GM23338 (cell line): ENCODE results near the gene SLC29A4. TPM values are rescaled to one million over a fixed set of nuclear protein-coding genes. Genes with fewer than 3 reads are reported as not detected.

ENCODE experiments used
- ATAC-seq: fragments of 200-7000 bp; cut with Tn5 transposase; 3 replicates; pipeline ENCODE4 v1.9.1; 2020
- DNase-seq: peaks from one replicate; pipeline ENCODE4 v3.0.0-alpha.2; 2015; ENCODE audit warnings: low spot score
- H2AFZ ChIP-seq: fragments of 200-600 bp; sonication (generic); 2 replicates; pipeline ENCODE4 v1.8.0; 2016; ENCODE audit warnings: antibody characterized with exemption, mild to moderate bottlenecking, moderate library complexity
- H3F3A ChIP-seq: fragments of 200-600 bp; sonication (generic); replicated peaks from 2 replicates; pipeline ENCODE4 v1.8.0; 2017; ENCODE audit warnings: antibody characterized with exemption, mixed run types, low read depth
- H3K27ac ChIP-seq: fragments of 200-600 bp; sonication (generic); 2 replicates; pipeline ENCODE4 v1.6.1; 2016; ENCODE audit warnings: low read depth
- H3K27me3 ChIP-seq: fragments of 200-600 bp; sonication (generic); 2 replicates; pipeline ENCODE4 v1.8.0; 2016; ENCODE audit warnings: mild to moderate bottlenecking, mixed run types, moderate library complexity; ENCODE audit not compliant: insufficient read depth
- H3K36me3 ChIP-seq: fragments of 200-600 bp; sonication (generic); 2 replicates; pipeline ENCODE4 v1.8.0; 2016; ENCODE audit warnings: mild to moderate bottlenecking; ENCODE audit not compliant: insufficient read depth
- H3K4me1 ChIP-seq: fragments of 200-600 bp; sonication (generic); 2 replicates; pipeline ENCODE4 v1.8.0; 2016; ENCODE audit warnings: mild to moderate bottlenecking, moderate library complexity; ENCODE audit not compliant: insufficient read depth
- H3K4me2 ChIP-seq: fragments of 200-600 bp; sonication (generic); 2 replicates; pipeline ENCODE4 v1.7.1; 2017; ENCODE audit warnings: mixed run types
- H3K4me3 ChIP-seq: fragments of 200-600 bp; sonication (generic); 2 replicates; pipeline ENCODE4 v1.6.1; 2016; ENCODE audit warnings: mixed run types
- H3K79me2 ChIP-seq: fragments of 200-600 bp; sonication (generic); replicated peaks from 2 replicates; pipeline ENCODE4 v1.8.0; 2017; ENCODE audit warnings: mild to moderate bottlenecking; ENCODE audit not compliant: insufficient read depth
- H3K9me2 ChIP-seq: fragments of 200-600 bp; sonication (generic); 2 replicates; pipeline ENCODE4 v1.8.0; 2017; ENCODE audit not compliant: insufficient read depth
- H4K20me1 ChIP-seq: fragments of 200-600 bp; sonication (generic); replicated peaks from 2 replicates; pipeline ENCODE4 v1.8.0; 2017; ENCODE audit warnings: mild to moderate bottlenecking; ENCODE audit not compliant: insufficient read depth
- H3K27ac Mint-ChIP-seq: 2 replicates; pipeline ENCODE4 v1.8.0; 2020; ENCODE audit warnings: inconsistent platforms, mild to moderate bottlenecking, moderate library complexity, mixed read lengths
- H3K27me3 Mint-ChIP-seq: 3 replicates; pipeline ENCODE4 v1.8.0; 2022; ENCODE audit warnings: low read depth, mild to moderate bottlenecking, moderate library complexity, mixed read lengths, inconsistent platforms; ENCODE audit not compliant: insufficient read depth, poor library complexity
- H3K36me3 Mint-ChIP-seq: 3 replicates; pipeline ENCODE4 v1.8.0; 2021; ENCODE audit warnings: low read depth, mild to moderate bottlenecking, inconsistent platforms, moderate library complexity, mixed read lengths
- H3K4me1 Mint-ChIP-seq: 3 replicates; pipeline ENCODE4 v1.8.0; 2020; ENCODE audit warnings: mild to moderate bottlenecking, inconsistent platforms, mixed read lengths
- H3K4me3 Mint-ChIP-seq: 3 replicates; pipeline ENCODE4 v1.8.0; 2021; ENCODE audit warnings: moderate library complexity, mild to moderate bottlenecking, inconsistent platforms, mixed read lengths
- H3K9me3 Mint-ChIP-seq: 3 replicates; pipeline ENCODE4 v1.8.0; 2020; ENCODE audit warnings: moderate library complexity, mild to moderate bottlenecking, inconsistent platforms, mixed read lengths
- CREB1 ChIP-seq: fragments of 250-450 bp; sonication (Bioruptor Pico); IDR thresholded peaks from 2 replicates; pipeline ENCODE4 v1.5.0; 2020; ENCODE audit warnings: low read depth, mild to moderate bottlenecking, moderate library complexity
- CTCF ChIP-seq, 2 experiments: fragments of 200-600 bp in 1 of 2; sonication (generic) in 1 of 2; conservative IDR thresholded peaks; 2 replicates each; pipeline versions ENCODE4 v1.5.1 to v1.6.1; 2016 to 2017; ENCODE audit warnings: antibody characterized with exemption in 2 of 2, low read depth in 2 of 2, mild to moderate bottlenecking in 2 of 2, moderate library complexity in 1 of 2
- ETS1 ChIP-seq: IDR thresholded peaks from 2 replicates; pipeline ENCODE4 v1.6.1; 2016; ENCODE audit warnings: antibody characterized with exemption
- NANOG ChIP-seq: IDR thresholded peaks from 2 replicates; pipeline ENCODE4 v1.6.1; 2016; ENCODE audit warnings: antibody characterized with exemption, borderline replicate concordance
- ZNF331 ChIP-seq: fragments of 250-450 bp; sonication (Bioruptor Pico); IDR thresholded peaks from 2 replicates; pipeline ENCODE4 v1.5.0; 2020; ENCODE audit warnings: low read depth, mild to moderate bottlenecking, moderate library complexity
- polyA plus RNA-seq: library from polyadenylated mRNA; unstranded; fragments of >200 nt; fragmentation: Nextera tagmentation; extraction: Ambion mirVana; gene quantifications from 2 replicates; pipeline ENCODE4 v1.2.1, GENCODE V29; 2016
- total RNA-seq: library from RNA; depleted of rRNA; stranded (reverse); fragments of >200 nt; shearing (Covaris generic); gene quantifications from 2 replicates; pipeline ENCODE4 v1.2.3, GENCODE V29; 2014
- TF ChIP-seq, protein P1 (sequence below): fragments of 250-450 bp; sonication (Bioruptor Pico); IDR thresholded peaks from 2 replicates; pipeline ENCODE4 v1.5.0; 2020; ENCODE audit warnings: mild to moderate bottlenecking, moderate library complexity

Gene SLC29A4
- total and polyA plus RNA-seq, 2 experiments from 2014 or later = 4.8 to 8.1 TPM

DNA sequence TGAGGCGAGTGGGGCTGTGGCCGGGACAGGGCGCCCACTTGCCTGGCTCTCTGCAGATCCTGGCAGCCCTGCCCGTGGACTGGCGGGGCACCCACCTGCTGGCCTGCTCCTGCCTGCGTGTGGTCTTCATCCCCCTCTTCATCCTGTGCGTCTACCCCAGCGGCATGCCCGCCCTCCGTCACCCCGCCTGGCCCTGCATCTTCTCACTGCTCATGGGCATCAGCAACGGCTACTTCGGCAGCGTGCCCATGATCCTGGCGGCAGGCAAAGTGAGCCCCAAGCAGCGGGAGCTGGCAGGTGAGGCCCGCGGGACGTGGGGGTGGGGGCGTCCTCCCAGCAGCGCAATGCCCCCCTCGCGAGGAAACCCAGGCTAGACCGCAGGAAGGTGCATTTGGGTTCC lies 17.6 kb downstream of the SLC29A4 start (continued):
- TF ChIP-seq CTCF (conservative IDR thresholded peaks at IDR 0.05; ENCODE audit: low read depth in 2 of 2) (no peak), ZNF331 (CRISPR knock-in tag) (no peak), NANOG (no peak)

DNA sequence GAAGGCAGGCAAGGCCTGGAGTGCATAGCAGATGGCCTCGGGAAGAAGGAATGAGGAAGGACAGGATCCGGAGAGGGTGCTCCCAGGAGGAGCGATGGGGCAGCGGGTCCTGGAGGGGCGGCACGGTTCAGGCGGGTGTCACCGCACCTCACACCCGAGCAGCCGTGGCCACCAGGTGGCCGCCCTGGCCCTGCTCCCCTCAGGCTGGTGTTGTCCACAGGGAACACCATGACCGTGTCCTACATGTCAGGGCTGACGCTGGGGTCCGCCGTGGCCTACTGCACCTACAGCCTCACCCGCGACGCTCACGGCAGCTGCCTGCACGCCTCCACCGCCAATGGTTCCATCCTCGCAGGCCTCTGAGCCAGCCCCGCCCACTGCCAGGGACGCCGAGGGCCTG lies 19.8 kb downstream of the SLC29A4 start:
- Mint-ChIP-seq H3K27ac (no peak overlapping the region; the same call in 1 of the 2 replicates), H3K36me3 (no peaks in the 10 kb centered on the region; the same call in 1 of the 3 replicates), H3K4me1 (no peaks in the 10 kb centered on the region; the same call in 2 of the 3 replicates), H3K9me3 (no peaks in the 10 kb centered on the region), H3K27me3 (peaks cover 18% of the 10 kb centered on the region), H3K4me3 (no peak overlapping the region)
- Histone ChIP-seq H2AFZ (no peak overlapping the region), H3F3A (no peaks in the 10 kb centered on the region), H3K4me1 (no peaks in the 10 kb centered on the region), H4K20me1 (no peaks in the 10 kb centered on the region), H3K9me2 (no peaks in the 10 kb centered on the region), H3K27me3 (no peaks in the 10 kb centered on the region), H3K36me3 (no peaks in the 10 kb centered on the region), H3K79me2 (no peaks in the 10 kb centered on the region), H3K4me2 (no peak overlapping the region), H3K4me3 (no peak overlapping the region), H3K27ac (no peak overlapping the region)
- ATAC-seq = peak; percentile 61
- no peak for DNase-seq
- TF ChIP-seq CTCF (conservative IDR thresholded peaks at IDR 0.05; ENCODE audit: low read depth in 2 of 2) = peak in 1 of 2 experiments; percentile 39; a peak in 2 of 4 replicates
- TF ChIP-seq, protein P1, sequence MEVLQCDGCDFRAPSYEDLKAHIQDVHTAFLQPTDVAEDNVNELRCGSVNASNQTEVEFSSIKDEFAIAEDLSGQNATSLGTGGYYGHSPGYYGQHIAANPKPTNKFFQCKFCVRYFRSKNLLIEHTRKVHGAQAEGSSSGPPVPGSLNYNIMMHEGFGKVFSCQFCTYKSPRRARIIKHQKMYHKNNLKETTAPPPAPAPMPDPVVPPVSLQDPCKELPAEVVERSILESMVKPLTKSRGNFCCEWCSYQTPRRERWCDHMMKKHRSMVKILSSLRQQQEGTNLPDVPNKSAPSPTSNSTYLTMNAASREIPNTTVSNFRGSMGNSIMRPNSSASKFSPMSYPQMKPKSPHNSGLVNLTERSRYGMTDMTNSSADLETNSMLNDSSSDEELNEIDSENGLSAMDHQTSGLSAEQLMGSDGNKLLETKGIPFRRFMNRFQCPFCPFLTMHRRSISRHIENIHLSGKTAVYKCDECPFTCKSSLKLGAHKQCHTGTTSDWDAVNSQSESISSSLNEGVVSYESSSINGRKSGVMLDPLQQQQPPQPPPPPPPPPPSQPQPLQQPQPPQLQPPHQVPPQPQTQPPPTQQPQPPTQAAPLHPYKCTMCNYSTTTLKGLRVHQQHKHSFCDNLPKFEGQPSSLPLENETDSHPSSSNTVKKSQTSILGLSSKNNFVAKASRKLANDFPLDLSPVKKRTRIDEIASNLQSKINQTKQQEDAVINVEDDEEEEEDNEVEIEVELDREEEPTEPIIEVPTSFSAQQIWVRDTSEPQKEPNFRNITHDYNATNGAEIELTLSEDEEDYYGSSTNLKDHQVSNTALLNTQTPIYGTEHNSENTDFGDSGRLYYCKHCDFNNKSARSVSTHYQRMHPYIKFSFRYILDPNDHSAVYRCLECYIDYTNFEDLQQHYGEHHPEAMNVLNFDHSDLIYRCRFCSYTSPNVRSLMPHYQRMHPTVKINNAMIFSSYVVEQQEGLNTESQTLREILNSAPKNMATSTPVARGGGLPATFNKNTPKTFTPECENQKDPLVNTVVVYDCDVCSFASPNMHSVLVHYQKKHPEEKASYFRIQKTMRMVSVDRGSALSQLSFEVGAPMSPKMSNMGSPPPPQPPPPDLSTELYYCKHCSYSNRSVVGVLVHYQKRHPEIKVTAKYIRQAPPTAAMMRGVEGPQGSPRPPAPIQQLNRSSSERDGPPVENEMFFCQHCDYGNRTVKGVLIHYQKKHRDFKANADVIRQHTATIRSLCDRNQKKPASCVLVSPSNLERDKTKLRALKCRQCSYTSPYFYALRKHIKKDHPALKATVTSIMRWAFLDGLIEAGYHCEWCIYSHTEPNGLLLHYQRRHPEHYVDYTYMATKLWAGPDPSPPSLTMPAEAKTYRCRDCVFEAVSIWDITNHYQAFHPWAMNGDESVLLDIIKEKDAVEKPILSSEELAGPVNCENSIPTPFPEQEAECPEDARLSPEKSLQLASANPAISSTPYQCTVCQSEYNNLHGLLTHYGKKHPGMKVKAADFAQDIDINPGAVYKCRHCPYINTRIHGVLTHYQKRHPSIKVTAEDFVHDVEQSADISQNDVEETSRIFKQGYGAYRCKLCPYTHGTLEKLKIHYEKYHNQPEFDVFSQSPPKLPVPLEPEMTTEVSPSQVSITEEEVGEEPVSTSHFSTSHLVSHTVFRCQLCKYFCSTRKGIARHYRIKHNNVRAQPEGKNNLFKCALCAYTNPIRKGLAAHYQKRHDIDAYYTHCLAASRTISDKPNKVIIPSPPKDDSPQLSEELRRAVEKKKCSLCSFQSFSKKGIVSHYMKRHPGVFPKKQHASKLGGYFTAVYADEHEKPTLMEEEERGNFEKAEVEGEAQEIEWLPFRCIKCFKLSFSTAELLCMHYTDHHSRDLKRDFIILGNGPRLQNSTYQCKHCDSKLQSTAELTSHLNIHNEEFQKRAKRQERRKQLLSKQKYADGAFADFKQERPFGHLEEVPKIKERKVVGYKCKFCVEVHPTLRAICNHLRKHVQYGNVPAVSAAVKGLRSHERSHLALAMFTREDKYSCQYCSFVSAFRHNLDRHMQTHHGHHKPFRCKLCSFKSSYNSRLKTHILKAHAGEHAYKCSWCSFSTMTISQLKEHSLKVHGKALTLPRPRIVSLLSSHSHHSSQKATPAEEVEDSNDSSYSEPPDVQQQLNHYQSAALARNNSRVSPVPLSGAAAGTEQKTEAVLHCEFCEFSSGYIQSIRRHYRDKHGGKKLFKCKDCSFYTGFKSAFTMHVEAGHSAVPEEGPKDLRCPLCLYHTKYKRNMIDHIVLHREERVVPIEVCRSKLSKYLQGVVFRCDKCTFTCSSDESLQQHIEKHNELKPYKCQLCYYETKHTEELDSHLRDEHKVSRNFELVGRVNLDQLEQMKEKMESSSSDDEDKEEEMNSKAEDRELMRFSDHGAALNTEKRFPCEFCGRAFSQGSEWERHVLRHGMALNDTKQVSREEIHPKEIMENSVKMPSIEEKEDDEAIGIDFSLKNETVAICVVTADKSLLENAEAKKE (CRISPR knock-in tag) = no peak
- TF ChIP-seq CREB1 = no peak
- no peak for TF ChIP-seq ETS1
